HepG2 (cell line): ENCODE data around the gene RRAS. TPM values are rescaled to one million over a fixed set of nuclear protein-coding genes. Genes with fewer than 3 reads are reported as not detected.
A peak's percentile ranks its signal among the peaks of the same experiment; 100 is the strongest.

Source experiments
- AHDC1 ChIP-seq: sonication (generic); formaldehyde crosslinking; IDR thresholded peaks from 2 replicates; pipeline ENCODE4 v1.5.1; 2020; ENCODE audit warnings: mild to moderate bottlenecking, missing genetic modification reagents, borderline replicate concordance
- ELF3 ChIP-seq: IDR thresholded peaks from 2 replicates; pipeline ENCODE4 v1.6.1; 2016; ENCODE audit warnings: missing genetic modification reagents, missing compliant biosample characterization
- GRHL1 ChIP-seq: sonication (generic); formaldehyde crosslinking; conservative IDR thresholded peaks from 2 replicates; pipeline ENCODE4 v1.8.0; 2022; ENCODE audit warnings: missing genetic modification reagents
- HMGA1 ChIP-seq: sonication (generic); formaldehyde crosslinking; conservative IDR thresholded peaks from 2 replicates; pipeline ENCODE4 v1.4.0; 2020; ENCODE audit warnings: missing genetic modification reagents
- KLF13 ChIP-seq: sonication (generic); formaldehyde crosslinking; IDR thresholded peaks from 2 replicates; pipeline ENCODE4 v1.4.0; 2020; ENCODE audit warnings: mild to moderate bottlenecking, missing genetic modification reagents
- LCORL ChIP-seq, 2 experiments: fragments of 450-650 bp in 1 of 2; sonication (generic) in 1 of 2; formaldehyde crosslinking in 1 of 2; IDR thresholded peaks; 2 replicates each; pipeline versions ENCODE4 v1.5.0 to v1.6.1; 2017 to 2020; ENCODE audit warnings: antibody characterized with exemption in 1 of 2, missing genetic modification reagents in 1 of 2
- MBNL3 ChIP-seq: fragments of 250-450 bp; sonication (Bioruptor Pico); conservative IDR thresholded peaks from 2 replicates; pipeline ENCODE4 v1.8.0; 2022; ENCODE audit warnings: mild to moderate bottlenecking, inconsistent platforms
- MXI1 ChIP-seq: IDR thresholded peaks from 3 replicates; pipeline ENCODE4 v1.6.1; 2012; ENCODE audit warnings: low read depth, low read length, inconsistent platforms, borderline replicate concordance
- MYPOP ChIP-seq: sonication (generic); formaldehyde crosslinking; IDR thresholded peaks from 2 replicates; pipeline ENCODE4 v1.8.1; 2023; ENCODE audit warnings: mild to moderate bottlenecking, moderate library complexity, missing genetic modification reagents
- POLR2AphosphoS5 ChIP-seq: IDR thresholded peaks from 2 replicates; pipeline ENCODE4 v1.6.1; 2012; ENCODE audit warnings: low read depth, low read length
- REXO4 ChIP-seq: sonication (generic); formaldehyde crosslinking; IDR thresholded peaks from 2 replicates; pipeline ENCODE4 v1.8.0; 2022; ENCODE audit warnings: missing genetic modification reagents, mild to moderate bottlenecking, borderline replicate concordance
- TP53 ChIP-seq: sonication (generic); formaldehyde crosslinking; conservative IDR thresholded peaks from 2 replicates; pipeline ENCODE4 v1.4.0; 2020; ENCODE audit warnings: missing genetic modification reagents
- ZBTB7B ChIP-seq: sonication (generic); formaldehyde crosslinking; IDR thresholded peaks from 2 replicates; pipeline ENCODE4 v1.4.0; 2020; ENCODE audit warnings: missing genetic modification reagents
- ZFAT ChIP-seq: sonication (generic); formaldehyde crosslinking; conservative IDR thresholded peaks from 2 replicates; pipeline ENCODE4 v1.8.1; 2023; ENCODE audit warnings: missing genetic modification reagents, inconsistent platforms
- ZKSCAN8 ChIP-seq: IDR thresholded peaks from 2 replicates; pipeline ENCODE4 v1.6.1; 2016; ENCODE audit warnings: borderline replicate concordance, missing genetic modification reagents, missing compliant biosample characterization
- ZNF138 ChIP-seq: sonication (generic); formaldehyde crosslinking; IDR thresholded peaks from 2 replicates; pipeline ENCODE4 v1.5.0; 2020; ENCODE audit warnings: mild to moderate bottlenecking, low read depth, missing genetic modification reagents
- ZNF329 ChIP-seq: sonication (generic); formaldehyde crosslinking; IDR thresholded peaks from 2 replicates; pipeline ENCODE4 v1.9.0; 2021; ENCODE audit warnings: low read depth, mild to moderate bottlenecking, missing genetic modification reagents
- ZNF34 ChIP-seq: sonication (generic); formaldehyde crosslinking; IDR thresholded peaks from 2 replicates; pipeline ENCODE4 v1.4.0; 2020; ENCODE audit warnings: mild to moderate bottlenecking, missing genetic modification reagents, borderline replicate concordance
- ZNF547 ChIP-seq: sonication (generic); formaldehyde crosslinking; IDR thresholded peaks from 2 replicates; pipeline ENCODE4 v1.5.1; 2020; ENCODE audit warnings: mild to moderate bottlenecking, missing genetic modification reagents
- ZNF564 ChIP-seq: sonication (generic); formaldehyde crosslinking; IDR thresholded peaks from 2 replicates; pipeline ENCODE4 v1.8.1; 2023; ENCODE audit warnings: mild to moderate bottlenecking, missing genetic modification reagents
- ZNF598 ChIP-seq: sonication (generic); formaldehyde crosslinking; IDR thresholded peaks from 2 replicates; pipeline ENCODE4 v1.5.1; 2020; ENCODE audit warnings: mild to moderate bottlenecking, missing genetic modification reagents, borderline replicate concordance
- ZSCAN9 ChIP-seq: IDR thresholded peaks from 2 replicates; pipeline ENCODE4 v1.6.1; 2016; ENCODE audit warnings: borderline replicate concordance
- polyA plus RNA-seq, 8 experiments: library from polyadenylated mRNA; depleted of rRNA in 3 of 8; stranded (reverse) in 7 of 8; unstranded in 1 of 8; fragments of >200 nt; fragmentation: Illumina TruSeq in 4 of 8; extraction: Trizol in 4 of 8; gene quantifications; 2 replicates each; pipeline versions ENCODE4 v1.2.1 to v1.2.3, GENCODE V29; 2011 to 2016; ENCODE audit warnings: low read depth in 4 of 8, missing spikeins in 1 of 8, mixed read lengths in 1 of 8; ENCODE audit not compliant: insufficient read depth in 1 of 8
- total RNA-seq, 5 experiments: library from RNA; depleted of rRNA; stranded (reverse); fragments of >200 nt; fragmentation: Illumina TruSeq; extraction: Trizol; gene quantifications; 2 replicates each; pipeline ENCODE4 v1.2.3, GENCODE V29; 2016; ENCODE audit warnings: low read depth in 1 of 5

Gene RRAS
- total and polyA plus RNA-seq, 2 of the 13 experiments (the other 11 are each of a cell fraction or from before 2014, with no cell fraction given): 1.5 to 12.0 TPM

- TF ChIP-seq ZNF34 (CRISPR knock-in tag) (no peak), GRHL1 (no peak), ELF3 (CRISPR knock-in tag) (peak; percentile 79), TP53 (CRISPR knock-in tag) (no peak), LCORL (IDR thresholded peaks at IDR 0.05) (no peak), LCORL (CRISPR knock-in tag; IDR thresholded peaks at IDR 0.05) (no peak; the same call in 1 of the 2 replicates), MXI1 (peak; percentile 26; the same call in 1 of the 3 replicates), ZBTB7B (CRISPR knock-in tag) (no peak), ZNF564 (no peak), ZFAT (no peak), KLF13 (CRISPR knock-in tag) (no peak), ZKSCAN8 (CRISPR knock-in tag) (peak; percentile 45; the same call in 1 of the 2 replicates), REXO4 (no peak), HMGA1 (no peak), POLR2AphosphoS5 (peak; percentile 86), AHDC1 (CRISPR knock-in tag) (no peak), ZNF329 (CRISPR knock-in tag) (no peak), ZSCAN9 (CRISPR knock-in tag) (peak; percentile 70; the same call in 1 of the 2 replicates), ZNF138 (CRISPR knock-in tag) (no peak), MBNL3 (CRISPR knock-in tag) (no peak), ZNF598 (CRISPR knock-in tag) (no peak), ZNF547 (CRISPR knock-in tag) (no peak), MYPOP (CRISPR knock-in tag) (no peak)
Measured at GRCh38 chr19:49640113-49640898, at the start of gene RRAS (continued).
